GM18861 (cell line): ENCODE results near the gene KRTAP23-1.

Experiments
- ATAC-seq: cut with Tn5 transposase; IDR thresholded peaks from one replicate; pipeline ENCODE4 v1.9.1; 2021; ENCODE audit not compliant: unreplicated experiment

KRTAP23-1 gene

GRCh38 chr21:30348506-30348905 lies at the start of gene KRTAP23-1:
Gene KRTAP23-1 (minus strand): TSS chr21:30348606. CDS start chr21:30348606, 0 bp downstream.
- ATAC-seq = no peak

GRCh38 chr21:30395731-30396130 lies 47.3 kb upstream of the KRTAP23-1 start, which contains the start of gene KRTAP13-1:
Gene KRTAP13-1 (plus strand): TSS chr21:30396031. CDS start chr21:30396087, 56 bp downstream.
- no peak for ATAC-seq

GRCh38 chr21:30391492-30392025 lies 43.2 kb upstream of the KRTAP23-1 start:
- ATAC-seq = no peak

- ATAC-seq = no peak
Measured at GRCh38 chr21:30382201-30382600, 33.8 kb upstream of the KRTAP23-1 start.

GRCh38 chr21:30372139-30372770 lies 23.8 kb upstream of the KRTAP23-1 start, which contains the start of gene KRTAP13-2:
Gene KRTAP13-2 (minus strand): TSS chr21:30372271. CDS start chr21:30372213, 58 bp downstream.
- no peak for ATAC-seq

GRCh38 chr21:30355906-30356305 lies 7.5 kb upstream of the KRTAP23-1 start:
- ATAC-seq = no peak

- no peak for ATAC-seq
Measured at GRCh38 chr21:30354308-30355005, 6.1 kb upstream of the KRTAP23-1 start.

- no peak for ATAC-seq
Measured at GRCh38 chr21:30351534-30351933, 3.1 kb upstream of the KRTAP23-1 start.

GRCh38 chr21:30349572-30349971 lies 1.2 kb upstream of the KRTAP23-1 start:
- no peak for ATAC-seq

- no peak for ATAC-seq
Measured at GRCh38 chr21:30345014-30345413, 3.4 kb downstream of the KRTAP23-1 start.

GRCh38 chr21:30340714-30341573 lies 7.5 kb downstream of the KRTAP23-1 start:
- no peak for ATAC-seq

- ATAC-seq = no peak
Measured at GRCh38 chr21:30338717-30339116, 9.7 kb downstream of the KRTAP23-1 start.

- ATAC-seq = no peak
Measured at GRCh38 chr21:30337772-30338171, 10.6 kb downstream of the KRTAP23-1 start.

- ATAC-seq = no peak
Measured at GRCh38 chr21:30337276-30337744, 11.1 kb downstream of the KRTAP23-1 start, which contains the start of gene KRTAP27-1. Gene KRTAP27-1 (minus strand): TSS chr21:30337694. CDS start chr21:30337668, 26 bp downstream.

- no peak for ATAC-seq
Measured at GRCh38 chr21:30336596-30336995, 11.8 kb downstream of the KRTAP23-1 start.

- no peak for ATAC-seq
Measured at GRCh38 chr21:30333736-30334135, 14.7 kb downstream of the KRTAP23-1 start.

- no peak for ATAC-seq
Measured at GRCh38 chr21:30332681-30333080, 15.7 kb downstream of the KRTAP23-1 start.

- ATAC-seq = no peak
Measured at GRCh38 chr21:30329203-30329875, 19.1 kb downstream of the KRTAP23-1 start.

GRCh38 chr21:30326390-30326789 lies 22.0 kb downstream of the KRTAP23-1 start:
- no peak for ATAC-seq

- ATAC-seq = no peak
Measured at GRCh38 chr21:30320215-30320614, 28.2 kb downstream of the KRTAP23-1 start, which contains the start of gene KRTAP26-1. Gene KRTAP26-1 (minus strand): TSS chr21:30320315. CDS start chr21:30320035, 280 bp downstream.
